Stimulated activated CD4-positive, alpha-beta T cell treated with anti-CD3 and anti-CD28 coated beads, Interleukin-15, amount 100 ng/mL, for 24 hours (primary cell): ENCODE measurements around the gene HNF1B.
"Not testable (repeated sequence)": the region's sequence is repeated elsewhere in the genome, so short reads cannot be mapped to it uniquely, and the experiment has no call there.

Experiments
- DNase-seq: peaks from one replicate; pipeline ENCODE4 v3.0.0-alpha.2; 2020

HNF1B gene

GRCh38 chr17:37744961-37745800, at the start of gene HNF1B:
HNF1B (minus strand) TSS chr17:37745059; CDS start chr17:37744884, 175 bp downstream.
- DNase-seq, result peak; percentile 33

GRCh38 chr17:37792787-37793186, 47.9 kb upstream of the HNF1B start:
- DNase-seq, result no peak

- DNase-seq, result peak; percentile 65
Measured at GRCh38 chr17:37791447-37792399, 46.9 kb upstream of the HNF1B start.

GRCh38 chr17:37789771-37790541, 45.1 kb upstream of the HNF1B start:
- DNase-seq, result no peak

DNA sequence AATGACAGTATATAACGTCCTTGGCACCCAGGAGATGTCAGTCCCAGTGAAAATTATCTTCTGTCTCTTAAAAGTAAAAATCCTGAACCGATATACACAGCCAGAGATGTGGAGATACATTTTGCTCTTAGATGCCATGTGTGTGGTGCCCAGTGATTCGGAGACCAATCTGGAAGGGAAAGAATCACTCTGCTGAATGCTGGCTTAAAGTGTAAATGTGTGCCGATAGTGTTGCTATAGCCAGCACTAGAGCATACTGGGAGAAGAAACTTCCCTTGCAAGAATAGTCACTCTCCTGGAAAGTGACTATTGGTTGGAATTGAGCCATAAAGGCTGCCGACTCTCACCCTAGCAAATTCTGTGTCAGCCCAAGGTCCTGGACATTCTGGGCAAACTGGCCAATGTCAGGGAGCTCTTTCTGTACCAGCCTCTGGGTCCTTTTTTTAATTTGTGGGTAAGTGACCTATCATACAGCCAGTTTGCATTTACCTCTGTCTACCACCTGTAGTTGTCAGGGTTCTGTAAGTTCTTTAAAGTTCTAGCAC, 44.2 kb upstream of the HNF1B start:
- DNase-seq, result no peak

DNA sequence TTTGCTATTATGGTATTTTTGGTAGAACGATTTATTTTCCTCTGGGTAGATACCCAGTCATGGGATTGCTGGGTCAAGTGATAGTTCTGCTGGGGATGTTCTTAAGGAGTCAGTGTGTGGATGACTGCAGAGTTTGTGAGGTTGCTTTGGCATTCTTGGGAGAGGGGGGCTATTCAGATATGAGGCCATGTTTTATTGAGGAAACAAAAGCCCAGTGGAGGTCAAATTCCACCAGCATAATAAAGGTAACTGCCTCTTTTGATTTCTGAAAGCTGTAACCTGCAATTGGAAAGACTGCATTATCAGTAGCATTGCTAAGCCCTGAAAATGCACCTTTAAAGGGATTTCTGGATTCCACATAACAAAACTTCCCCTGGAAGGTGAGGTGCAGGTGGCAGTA, 43.7 kb upstream of the HNF1B start:
- no peak for DNase-seq

GRCh38 chr17:37787055-37787757, 42.3 kb upstream of the HNF1B start:
- DNase-seq, result no peak

- DNase-seq, result no peak
Measured at GRCh38 chr17:37786481-37786880, 41.6 kb upstream of the HNF1B start.

- DNase-seq, result not testable (repeated sequence)
Measured at GRCh38 chr17:37782460-37782859, 37.6 kb upstream of the HNF1B start.

- no peak for DNase-seq
Measured at GRCh38 chr17:37781451-37781850, 36.6 kb upstream of the HNF1B start.

GRCh38 chr17:37779554-37779953, 34.7 kb upstream of the HNF1B start:
- no peak for DNase-seq

DNA sequence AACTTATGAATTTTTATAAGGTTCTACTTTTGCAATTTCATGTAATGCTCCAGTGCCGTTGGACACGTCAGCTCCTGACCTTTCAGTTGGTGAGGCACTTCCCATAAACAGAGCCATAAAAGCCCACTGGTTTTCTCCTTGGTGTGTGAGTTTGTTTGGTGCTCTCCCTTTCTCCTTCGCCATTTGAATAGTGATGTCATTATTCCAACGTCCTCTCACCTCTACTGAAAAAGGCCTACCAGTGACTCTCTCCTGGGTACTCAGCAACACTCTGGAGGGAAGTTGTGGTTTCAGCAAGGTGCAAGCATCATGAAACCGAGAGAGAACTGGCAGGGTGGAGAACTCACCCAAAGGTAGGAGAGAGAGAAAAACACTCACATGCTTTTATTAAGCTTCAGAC, 29.6 kb upstream of the HNF1B start:
- DNase-seq, result peak; percentile 61

DNA sequence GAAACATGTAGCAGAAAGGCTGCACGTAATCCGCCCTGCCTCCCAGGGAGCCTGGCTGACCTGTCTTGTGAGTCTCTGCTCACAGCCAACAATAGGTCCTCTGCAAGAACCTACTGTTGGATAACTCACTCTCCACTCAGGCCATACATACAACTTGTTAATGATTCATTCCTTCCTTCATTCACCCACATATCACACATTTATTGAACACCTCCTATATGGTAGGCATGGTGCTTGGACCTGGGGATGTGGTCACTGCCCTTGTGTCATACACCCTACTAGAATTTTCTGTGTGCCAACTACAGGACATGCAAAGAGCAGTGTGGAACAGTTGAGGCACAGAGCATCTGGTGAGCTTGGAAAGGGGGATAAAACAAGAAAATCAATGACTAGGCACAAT, 28.1 kb upstream of the HNF1B start:
- no peak for DNase-seq

DNA sequence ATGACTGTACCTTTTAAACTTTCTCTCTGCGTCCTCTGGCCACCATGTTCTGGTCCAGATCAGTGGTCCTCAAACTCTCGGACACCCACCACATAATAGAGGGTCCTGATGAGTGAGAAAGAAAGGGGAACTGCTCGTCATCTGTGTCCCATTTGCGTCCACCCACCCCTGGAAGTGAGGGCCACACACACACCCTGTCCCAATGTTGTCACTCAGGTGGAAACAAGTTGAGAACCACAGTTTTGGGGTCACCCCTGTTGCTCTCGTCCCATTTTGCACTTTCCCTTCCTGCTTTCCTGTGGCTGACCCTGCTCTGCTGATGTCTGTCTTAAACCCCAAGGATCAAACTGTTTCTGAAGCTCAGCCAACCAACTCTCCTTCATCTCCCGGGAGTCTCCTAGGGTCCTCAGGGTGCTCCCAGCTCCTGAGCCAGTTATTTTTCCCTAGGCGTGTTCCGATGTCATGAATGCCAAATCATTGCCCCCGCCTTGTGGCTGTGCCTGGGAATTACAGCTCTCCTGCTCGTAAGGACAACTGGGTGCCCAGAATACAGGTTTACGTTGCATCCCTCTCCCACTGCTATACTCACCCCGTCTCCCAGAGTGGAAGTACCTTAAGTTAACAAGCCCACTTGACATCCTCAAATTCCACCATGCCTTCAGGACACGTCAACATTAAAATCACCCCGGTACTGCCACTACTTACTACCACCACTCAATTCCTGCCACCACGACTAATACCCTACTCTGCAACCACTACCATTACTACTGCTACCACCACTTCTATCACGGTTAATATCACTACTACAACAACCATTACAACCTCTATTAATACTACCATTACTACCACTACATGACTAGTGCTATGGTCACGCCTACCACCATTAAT, 26.0 kb upstream of the HNF1B start:
- peak; percentile 70 for DNase-seq

DNA sequence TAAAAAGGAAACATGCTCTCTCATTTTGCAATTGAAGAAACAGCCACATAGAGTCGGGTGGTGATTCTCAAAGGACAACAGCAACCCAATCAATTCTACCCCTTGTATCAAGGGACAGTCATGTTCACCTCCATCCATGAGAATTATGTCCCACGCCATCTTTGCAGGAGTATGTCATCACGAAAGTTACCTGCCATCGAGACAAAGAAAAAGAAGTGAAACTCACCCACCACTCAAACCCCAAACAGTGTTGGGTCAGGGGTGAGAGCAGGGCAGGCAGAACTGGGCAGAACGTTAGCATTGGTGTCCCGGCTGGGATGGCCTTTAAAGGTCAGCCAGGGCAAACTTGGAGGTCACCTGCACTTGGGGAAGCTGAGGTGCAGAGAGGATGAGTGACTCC, 24.2 kb upstream of the HNF1B start:
- DNase-seq, result no peak

DNA sequence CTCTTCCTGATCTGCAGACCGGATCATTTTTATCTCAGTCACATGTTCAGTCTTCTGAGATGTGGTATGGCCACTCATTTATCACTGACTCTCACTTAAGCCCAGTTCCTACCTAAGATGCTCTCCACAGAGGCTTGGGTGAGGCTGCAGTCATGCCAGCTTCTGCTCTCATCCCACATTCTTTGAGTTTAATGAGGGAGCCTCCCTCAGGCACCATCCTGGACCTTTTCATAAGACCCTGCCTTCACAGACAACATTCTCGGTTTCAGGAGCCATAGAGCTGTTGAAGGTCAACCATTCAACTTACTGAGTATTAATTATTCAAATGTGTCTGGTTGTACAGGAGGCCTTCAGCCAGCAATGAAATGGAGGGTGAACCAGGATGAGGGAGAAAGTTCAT, 23.6 kb upstream of the HNF1B start:
- DNase-seq, result no peak

- DNase-seq, result no peak
Measured at GRCh38 chr17:37766971-37767370, 22.1 kb upstream of the HNF1B start.

GRCh38 chr17:37764383-37764782, 19.5 kb upstream of the HNF1B start:
- DNase-seq, result no peak

- no peak for DNase-seq
Measured at GRCh38 chr17:37762666-37763065, 17.8 kb upstream of the HNF1B start.

GRCh38 chr17:37761961-37762360, 17.1 kb upstream of the HNF1B start:
- no peak for DNase-seq

DNA sequence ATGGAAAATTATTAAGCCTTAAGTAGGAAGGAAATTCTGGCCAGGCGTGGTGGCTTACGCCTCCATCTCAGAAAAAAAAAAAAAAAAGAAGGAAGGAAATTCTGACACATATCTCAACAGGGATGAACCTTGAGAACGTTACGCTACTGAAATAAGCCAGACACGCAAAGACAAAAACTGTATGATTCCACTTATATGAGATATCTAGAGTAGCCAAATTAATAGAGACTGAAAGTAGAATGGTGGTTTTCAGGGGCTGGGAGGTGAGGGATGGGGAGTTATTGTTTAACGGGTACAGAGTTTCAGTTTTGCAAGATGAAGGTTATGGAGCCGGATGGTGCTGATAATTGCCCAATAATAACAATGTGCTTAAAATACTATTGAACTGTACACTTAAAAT, 16.2 kb upstream of the HNF1B start:
- DNase-seq, result no peak
